CD4-positive, alpha-beta T cell (primary cell): ENCODE measurements around the gene ZKSCAN5. TPM values are rescaled to one million over a fixed set of nuclear protein-coding genes. Genes with fewer than 3 reads are reported as not detected.

Source experiments
- ATAC-seq: fragments of 200-7000 bp; cut with Tn5 transposase; one replicate; pipeline ENCODE4 v1.10.0; 2022; ENCODE audit warnings: mild to moderate bottlenecking; ENCODE audit not compliant: poor library complexity
- CTCF ChIA-PET: fragments of 350-600 bp; sonication (Branson Sonifier 250); formaldehyde crosslinking; loops from one replicate; lab custom pipeline; 2021; ENCODE audit warnings: antibody characterized with exemption, inconsistent platforms; lab: Charles Lee
- POLR2A ChIA-PET: fragments of 350-600 bp; sonication (Branson Sonifier 250); formaldehyde crosslinking; loops from one replicate; lab custom pipeline; 2021; ENCODE audit warnings: antibody characterized with exemption, inconsistent platforms; lab: Charles Lee
- DNase-seq, 14 experiments: peaks; one replicate each; pipeline ENCODE4 v3.0.0-alpha.2; 2013 to 2020; ENCODE audit warnings: mixed read lengths in 2 of 14
- H3K27ac ChIP-seq, 2 donors: one replicate each; pipeline versions ENCODE4 v1.5.1 to v1.7.0; 2013; ENCODE audit warnings: low read length in 2 of 2, low read depth in 1 of 2, mild to moderate bottlenecking in 1 of 2
- H3K27me3 ChIP-seq, 2 experiments: 1 replicate in 1 of 2; 2 replicates in 1 of 2; pipeline versions ENCODE4 v1.6.1 to v1.7.0; 2013; ENCODE audit warnings: low read length in 2 of 2, control low read depth in 1 of 2, mild to moderate bottlenecking in 1 of 2, moderate library complexity in 1 of 2; ENCODE audit not compliant: insufficient read depth in 2 of 2, control insufficient read depth in 1 of 2
- H3K36me3 ChIP-seq: one replicate; pipeline ENCODE4 v1.6.1; 2013; ENCODE audit warnings: low read length, control low read depth; ENCODE audit not compliant: insufficient read depth
- H3K4me1 ChIP-seq: one replicate; pipeline ENCODE4 v1.6.1; 2013; ENCODE audit warnings: low read length, control low read depth; ENCODE audit not compliant: insufficient read depth
- H3K4me3 ChIP-seq: one replicate; pipeline ENCODE4 v1.5.1; 2013; ENCODE audit warnings: mild to moderate bottlenecking, low read length, moderate library complexity
- H3K9me3 ChIP-seq, 2 experiments: 1 replicate in 1 of 2; 2 replicates in 1 of 2; pipeline versions ENCODE4 v1.6.1 to v1.7.0; 2013; ENCODE audit warnings: low read length in 2 of 2, mild to moderate bottlenecking in 2 of 2, control low read depth in 1 of 2, moderate library complexity in 1 of 2; ENCODE audit not compliant: control insufficient read depth in 1 of 2, insufficient read depth in 1 of 2
- H3K27ac Mint-ChIP-seq: one replicate; pipeline ENCODE4 v1.8.0; 2020; ENCODE audit warnings: mixed read lengths
- H3K27me3 Mint-ChIP-seq: one replicate; pipeline ENCODE4 v1.8.0; 2021; ENCODE audit warnings: mixed read lengths
- H3K36me3 Mint-ChIP-seq: one replicate; pipeline ENCODE4 v1.8.0; 2021; ENCODE audit warnings: low read depth, mixed read lengths
- H3K4me1 Mint-ChIP-seq: one replicate; pipeline ENCODE4 v1.8.0; 2021; ENCODE audit warnings: low read depth, mixed read lengths
- H3K4me3 Mint-ChIP-seq: one replicate; pipeline ENCODE4 v1.8.0; 2020; ENCODE audit warnings: mild to moderate bottlenecking, mixed read lengths
- H3K9me3 Mint-ChIP-seq: one replicate; pipeline ENCODE4 v1.8.0; 2020; ENCODE audit warnings: mixed read lengths
- CTCF ChIP-seq: fragments of 200-600 bp; IDR thresholded peaks from one replicate; pipeline ENCODE4 v1.8.0; 2022; ENCODE audit warnings: antibody characterized with exemption, mild to moderate bottlenecking
- intact Hi-C, 2 experiments: fragments of 100-400 bp; cut with DNase I in 1 of 2; cut with micrococcal nuclease in 1 of 2; formaldehyde crosslinking; loops; one replicate each; pipeline versions ENCODE4 v1.15.1 to v1.9.0; 2023 to 2025; cut with DNase I, micrococcal nuclease
- total RNA-seq, 174 experiments: library from RNA in 2 of 174; stranded (reverse) in 2 of 174; gene quantifications; one replicate each; pipeline ENCODE4 v1.2.3 and lab custom pipeline; 2021 to 2026

The ZKSCAN5 gene
- total RNA-seq, 2 experiments from 2014 or later, result 3.8 to 4.4 TPM

- intact Hi-C loops, result no loop called here
- CTCF ChIA-PET, result interaction anchor here (0.6 kb wide), 1 partner anchor 21 kb away, joined by 4 read pairs; no protein-coding TSS in a partner anchor
These were observed 34.9 kb downstream of the ZKSCAN5 start for GRCh38 chr7:99539213-99539811.

GRCh38 chr7:99540542-99540941 lies 36.1 kb downstream of the ZKSCAN5 start:
- Mint-ChIP-seq H3K27me3 (no peaks in the 10 kb centered on the region), H3K9me3 (peaks cover 7% of the 10 kb centered on the region), H3K36me3 (peaks cover 18% of the 10 kb centered on the region), H3K27ac (no peak overlapping the region), H3K4me3 (no peak overlapping the region), H3K4me1 (no peaks in the 10 kb centered on the region)
- H3K4me1 ChIP-seq, result no peaks in the 10 kb centered on the region
- ChIA-PET POLR2A (no interaction called here), CTCF (interaction anchor here (0.7 kb wide), 1 partner anchor 23 kb away, joined by 3 read pairs; no protein-coding TSS in a partner anchor)
- ATAC-seq (no peak), DNase-seq (no peak)
- H3K27me3 ChIP-seq, result no peaks in the 10 kb centered on the region
- intact Hi-C loops, result no loop called here
- no peaks in the 10 kb centered on the region for H3K36me3 ChIP-seq
- no peak for TF ChIP-seq CTCF
- H3K27ac ChIP-seq, result no peak overlapping the region
- H3K9me3 ChIP-seq, result peaks cover 23 to 30% of the 10 kb centered on the region in 2 experiments
- no peak overlapping the region for H3K4me3 ChIP-seq

More at GRCh38 chr7:99539213-99539811, 34.9 kb downstream of the ZKSCAN5 start:
- no peaks in the 10 kb centered on the region for H3K4me1 ChIP-seq
- no peak overlapping the region for H3K4me3 ChIP-seq
- Mint-ChIP-seq H3K4me1 (no peaks in the 10 kb centered on the region), H3K4me3 (no peak overlapping the region), H3K9me3 (peaks cover 9% of the 10 kb centered on the region), H3K36me3 (peaks cover 18% of the 10 kb centered on the region), H3K27me3 (no peaks in the 10 kb centered on the region), H3K27ac (no peak overlapping the region)
- ATAC-seq (no peak), DNase-seq (no peak)
- H3K36me3 ChIP-seq, result no peaks in the 10 kb centered on the region
- no peak overlapping the region for H3K27ac ChIP-seq
- H3K9me3 ChIP-seq, result peaks cover 23 to 37% of the 10 kb centered on the region in 2 experiments
- POLR2A ChIA-PET, result no interaction called here
- TF ChIP-seq CTCF, result no peak
- no peaks in the 10 kb centered on the region for H3K27me3 ChIP-seq

DNA sequence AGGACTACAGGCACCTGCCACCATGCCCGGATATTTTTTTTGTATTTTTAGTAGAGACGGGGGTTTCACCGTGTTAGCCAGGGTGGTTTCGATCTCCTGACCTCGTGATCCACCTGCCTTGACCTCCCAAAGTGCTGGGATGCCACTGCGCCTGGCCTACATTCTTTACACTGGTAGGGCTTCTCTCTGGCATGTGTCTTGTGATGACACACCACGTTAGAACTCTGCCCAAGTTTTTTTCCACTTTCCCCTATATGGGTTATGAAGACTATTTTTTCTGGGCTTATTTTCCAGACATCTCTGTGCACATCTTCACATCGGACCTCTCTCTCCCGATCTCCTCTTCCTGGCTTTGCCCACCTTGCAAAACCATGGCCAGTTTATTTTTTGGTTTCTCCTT lies 36.8 kb downstream of the ZKSCAN5 start:
- ChIA-PET POLR2A (no interaction called here), CTCF (no interaction called here)
- Histone ChIP-seq H3K36me3 (no peaks in the 10 kb centered on the region), H3K4me3 (no peak overlapping the region), H3K27me3 (no peaks in the 10 kb centered on the region), H3K27ac (no peak overlapping the region), H3K4me1 (no peaks in the 10 kb centered on the region), H3K9me3 (peaks cover 23 to 30% of the 10 kb centered on the region in 2 experiments)
- Mint-ChIP-seq H3K4me3 (no peak overlapping the region), H3K27ac (no peak overlapping the region), H3K9me3 (peaks cover 7% of the 10 kb centered on the region), H3K27me3 (no peaks in the 10 kb centered on the region), H3K36me3 (peaks cover 18% of the 10 kb centered on the region), H3K4me1 (no peaks in the 10 kb centered on the region)
- intact Hi-C loops, result no loop called here
- DNase-seq, result no peak
- ATAC-seq, result no peak
- no peak for TF ChIP-seq CTCF
